Thyroid gland (tissue), 4 donors: Measurements from ENCODE around the gene POU2F3.

ENCODE experiments used
- POLR2A ChIP-seq, 2 donors: fragments of 450-650 bp; IDR thresholded peaks; one replicate each; pipeline ENCODE4 v1.6.1; 2017; ENCODE audit warnings: antibody characterized with exemption in 2 of 2, mild to moderate bottlenecking in 2 of 2, moderate library complexity in 1 of 2
- TF ChIP-seq, protein P1 (sequence below), 6 experiments: fragments of 200-600 bp in 3 of 6; fragments of 450-650 bp in 3 of 6; sonication (generic) in 3 of 6; IDR thresholded peaks; one replicate each; pipeline ENCODE4 v1.5.1; 2016 to 2019; ENCODE audit warnings: antibody characterized with exemption in 6 of 6, mild to moderate bottlenecking in 2 of 6, inconsistent platforms in 1 of 6, moderate library complexity in 1 of 6

DNA sequence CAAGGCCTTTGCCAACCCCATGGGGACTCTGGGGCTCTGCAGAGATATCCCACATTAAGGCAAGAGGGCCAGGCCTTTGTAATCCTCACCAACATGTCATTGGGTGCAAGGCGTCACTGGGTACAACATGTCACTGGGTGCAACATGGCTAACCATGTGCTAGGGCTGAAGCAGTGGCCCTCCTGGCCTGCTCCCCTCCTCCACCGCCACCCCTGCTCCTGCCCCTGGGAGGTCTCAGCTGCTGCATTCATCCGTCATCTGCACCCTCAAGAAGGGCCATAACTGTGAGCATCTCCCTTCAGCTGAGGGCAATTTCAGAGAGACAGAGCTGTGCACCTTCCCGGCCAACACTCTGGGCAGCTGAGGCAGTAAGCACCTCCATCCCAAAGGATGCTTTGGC lies 45.8 kb upstream of the POU2F3 start:
- TF ChIP-seq, protein P1, sequence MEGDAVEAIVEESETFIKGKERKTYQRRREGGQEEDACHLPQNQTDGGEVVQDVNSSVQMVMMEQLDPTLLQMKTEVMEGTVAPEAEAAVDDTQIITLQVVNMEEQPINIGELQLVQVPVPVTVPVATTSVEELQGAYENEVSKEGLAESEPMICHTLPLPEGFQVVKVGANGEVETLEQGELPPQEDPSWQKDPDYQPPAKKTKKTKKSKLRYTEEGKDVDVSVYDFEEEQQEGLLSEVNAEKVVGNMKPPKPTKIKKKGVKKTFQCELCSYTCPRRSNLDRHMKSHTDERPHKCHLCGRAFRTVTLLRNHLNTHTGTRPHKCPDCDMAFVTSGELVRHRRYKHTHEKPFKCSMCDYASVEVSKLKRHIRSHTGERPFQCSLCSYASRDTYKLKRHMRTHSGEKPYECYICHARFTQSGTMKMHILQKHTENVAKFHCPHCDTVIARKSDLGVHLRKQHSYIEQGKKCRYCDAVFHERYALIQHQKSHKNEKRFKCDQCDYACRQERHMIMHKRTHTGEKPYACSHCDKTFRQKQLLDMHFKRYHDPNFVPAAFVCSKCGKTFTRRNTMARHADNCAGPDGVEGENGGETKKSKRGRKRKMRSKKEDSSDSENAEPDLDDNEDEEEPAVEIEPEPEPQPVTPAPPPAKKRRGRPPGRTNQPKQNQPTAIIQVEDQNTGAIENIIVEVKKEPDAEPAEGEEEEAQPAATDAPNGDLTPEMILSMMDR (IDR thresholded peaks at IDR 0.05), result no peak
- TF ChIP-seq POLR2A (IDR thresholded peaks at IDR 0.05), result no peak
